H1 (cell line): ENCODE results near the gene STAT4. TPM values are rescaled to one million over a fixed set of nuclear protein-coding genes. Genes with fewer than 3 reads are reported as not detected.

Experiments used
- CTCF ChIA-PET: fragments of 300-600 bp; sonication (Branson Sonifier 250); formaldehyde crosslinking; loops from one replicate; lab custom pipeline; 2021; ENCODE audit not compliant: partially characterized antibody; lab: Charles Lee
- POLR2A ChIA-PET: fragments of 300-600 bp; sonication (Branson Sonifier 250); formaldehyde crosslinking; loops from one replicate; lab custom pipeline; 2021; ENCODE audit warnings: inconsistent platforms; ENCODE audit not compliant: partially characterized antibody; lab: Charles Lee
- DNase-seq, 2 experiments: peaks; one replicate each; pipeline versions ENCODE4 v3.0.0 to v3.0.0-alpha.2; 2010 to 2022; ENCODE audit warnings: low spot score in 2 of 2, low read depth in 1 of 2, mixed read lengths in 1 of 2
- FAIRE-seq: peaks from 2 replicates; lab custom pipeline; 2011; peaks lifted over from hg19 to GRCh38; lab: Jason Lieb, UNC
- H2AFZ ChIP-seq: 2 replicates; pipeline ENCODE4 v1.8.1; 2012; ENCODE audit warnings: low read length, inconsistent platforms
- H2AK5ac ChIP-seq: 2 replicates; pipeline ENCODE4 v1.6.1; 2013; ENCODE audit warnings: low read depth, low read length
- H2BK120ac ChIP-seq: replicated peaks from 2 replicates; pipeline ENCODE3; 2013; ENCODE audit warnings: low read depth, low read length, inconsistent platforms
- H2BK12ac ChIP-seq: 2 replicates; pipeline ENCODE4 v1.6.1; 2013; ENCODE audit warnings: low read depth, low read length
- H2BK15ac ChIP-seq: 2 replicates; pipeline ENCODE4 v1.6.1; 2013; ENCODE audit warnings: low read length
- H2BK20ac ChIP-seq: 2 replicates; pipeline ENCODE4 v1.6.1; 2013; ENCODE audit warnings: low read length
- H2BK5ac ChIP-seq: 2 replicates; pipeline ENCODE4 v1.6.1; 2013; ENCODE audit warnings: low read depth, low read length
- H3K14ac ChIP-seq: 2 replicates; pipeline ENCODE4 v1.6.1; 2013; ENCODE audit warnings: inconsistent platforms; ENCODE audit not compliant: insufficient read length
- H3K18ac ChIP-seq: 2 replicates; pipeline ENCODE4 v1.6.1; 2013; ENCODE audit warnings: low read length; ENCODE audit errors: extremely low read depth
- H3K23ac ChIP-seq: 2 replicates; pipeline ENCODE4 v1.6.1; 2013; ENCODE audit warnings: inconsistent platforms; ENCODE audit not compliant: insufficient read length
- H3K23me2 ChIP-seq: 2 replicates; pipeline ENCODE4 v1.6.1; 2013; ENCODE audit warnings: low read depth, low read length
- H3K27ac ChIP-seq: 2 replicates; pipeline ENCODE4 v1.6.1; 2011; ENCODE audit warnings: low read depth, low read length, inconsistent platforms
- H3K27me3 ChIP-seq, 4 experiments: replicated peaks in 1 of 4; 1 replicate in 1 of 4; 2 replicates in 3 of 4; pipeline versions ENCODE4 v1.6.1 to v1.8.1; 2011 to 2013; ENCODE audit warnings: low read length in 3 of 4, mild to moderate bottlenecking in 3 of 4, inconsistent platforms in 2 of 4, mixed read lengths in 2 of 4, moderate library complexity in 1 of 4; ENCODE audit not compliant: control insufficient read depth in 3 of 4, insufficient read depth in 3 of 4; ENCODE audit errors: extremely low read depth in 1 of 4
- H3K36me3 ChIP-seq, 4 experiments: 2 replicates each; pipeline versions ENCODE4 v1.6.1 to v1.8.1; 2011 to 2013; ENCODE audit warnings: mild to moderate bottlenecking in 4 of 4, low read length in 3 of 4, moderate library complexity in 2 of 4, control low read depth in 1 of 4, inconsistent platforms in 1 of 4; ENCODE audit not compliant: insufficient read depth in 4 of 4, control insufficient read depth in 2 of 4
- H3K4ac ChIP-seq: replicated peaks from 2 replicates; pipeline ENCODE3; 2013; ENCODE audit warnings: low read length, low read depth, mixed read lengths, inconsistent platforms; ENCODE audit not compliant: insufficient read length
- H3K4me1 ChIP-seq, 4 experiments: replicated peaks in 1 of 4; 1 replicate in 1 of 4; 2 replicates in 3 of 4; pipeline versions ENCODE4 v1.6.1 to v1.8.1; 2011 to 2013; ENCODE audit warnings: low read length in 3 of 4, inconsistent platforms in 2 of 4, mixed read lengths in 1 of 4; ENCODE audit not compliant: insufficient read depth in 4 of 4, control insufficient read depth in 3 of 4
- H3K4me2 ChIP-seq, 2 experiments: 2 replicates each; pipeline versions ENCODE4 v1.6.1 to v1.8.1; 2011 to 2013; ENCODE audit warnings: low read depth in 2 of 2, low read length in 2 of 2, control low read depth in 1 of 2, inconsistent platforms in 1 of 2, mild to moderate bottlenecking in 1 of 2; ENCODE audit not compliant: insufficient read depth in 1 of 2
- H3K4me3 ChIP-seq, 4 experiments: fragments of 200-600, 300-600 bp in 1 of 4; sonication (generic), shearing (Covaris generic), sonication (Bioruptor Twin) in 1 of 4; 2 replicates each; pipeline versions ENCODE4 v1.5.1 to v1.8.1; 2011 to 2016; ENCODE audit warnings: low read length in 4 of 4, low read depth in 3 of 4, control low read depth in 2 of 4, inconsistent platforms in 2 of 4, mild to moderate bottlenecking in 2 of 4, mixed read lengths in 1 of 4, moderate library complexity in 1 of 4; ENCODE audit not compliant: insufficient read depth in 2 of 4; ENCODE audit errors: extremely low read depth in 1 of 4
- H3K56ac ChIP-seq: replicated peaks from 2 replicates; pipeline ENCODE3; 2013; ENCODE audit warnings: low read depth, mild to moderate bottlenecking, mixed read lengths, low read length, inconsistent platforms; ENCODE audit not compliant: insufficient read length
- H3K79me1 ChIP-seq: 2 replicates; pipeline ENCODE4 v1.6.1; 2013; ENCODE audit warnings: low read depth, low read length, control low read depth
- H3K79me2 ChIP-seq, 2 experiments: 2 replicates each; pipeline versions ENCODE4 v1.6.1 to v1.8.1; 2012 to 2013; ENCODE audit warnings: low read length in 2 of 2, mild to moderate bottlenecking in 2 of 2, inconsistent platforms in 1 of 2; ENCODE audit not compliant: insufficient read depth in 2 of 2, control insufficient read depth in 1 of 2
- H3K9ac ChIP-seq, 4 experiments: replicated peaks in 1 of 4; 1 replicate in 1 of 4; 2 replicates in 3 of 4; pipeline versions ENCODE4 v1.6.1 to v1.8.1; 2011 to 2013; ENCODE audit warnings: low read depth in 3 of 4, low read length in 3 of 4, control low read depth in 2 of 4, mild to moderate bottlenecking in 2 of 4, moderate library complexity in 2 of 4, inconsistent platforms in 1 of 4; ENCODE audit errors: extremely low read depth in 1 of 4
- H3K9me3 ChIP-seq, 2 experiments: 2 replicates each; pipeline versions ENCODE4 v1.6.1 to v1.8.1; 2012 to 2013; ENCODE audit warnings: mild to moderate bottlenecking in 2 of 2, moderate library complexity in 2 of 2, control low read depth in 1 of 2, inconsistent platforms in 1 of 2, low read depth in 1 of 2, low read length in 1 of 2, mixed read lengths in 1 of 2; ENCODE audit not compliant: insufficient read depth in 2 of 2
- H4K20me1 ChIP-seq, 2 experiments: replicated peaks in 1 of 2; 2 replicates each; pipeline versions ENCODE3 to v1.8.1; 2011 to 2013; ENCODE audit warnings: inconsistent platforms in 2 of 2, low read length in 2 of 2, mild to moderate bottlenecking in 1 of 2; ENCODE audit not compliant: insufficient read depth in 2 of 2, control insufficient read depth in 1 of 2
- H4K5ac ChIP-seq: 2 replicates; pipeline ENCODE4 v1.6.1; 2013; ENCODE audit warnings: low read length, low read depth, mixed read lengths, inconsistent platforms; ENCODE audit not compliant: insufficient read length
- H4K8ac ChIP-seq: 2 replicates; pipeline ENCODE4 v1.8.0; 2013; ENCODE audit warnings: mild to moderate bottlenecking, moderate library complexity, low read length, inconsistent platforms; ENCODE audit not compliant: insufficient read depth; ENCODE audit errors: extremely low read depth
- H4K91ac ChIP-seq: replicated peaks from 2 replicates; pipeline ENCODE3; 2013; ENCODE audit warnings: low read length, mixed read lengths, inconsistent platforms; ENCODE audit not compliant: insufficient read length
- CBX8 ChIP-seq: fragments of 300-800, 300-1000 bp; sonication (generic); IDR thresholded peaks from 2 replicates; pipeline ENCODE4 v1.7.1; 2016; ENCODE audit warnings: low read depth, low read length, borderline replicate concordance
- MAFK ChIP-seq: IDR thresholded peaks from 2 replicates; pipeline ENCODE4 v1.6.1; 2012; ENCODE audit warnings: low read depth, mild to moderate bottlenecking, improper control_type of control experiment, low read length
- NRF1 ChIP-seq: IDR thresholded peaks from 2 replicates; pipeline ENCODE4 v1.6.1; 2011; ENCODE audit warnings: mild to moderate bottlenecking, low read depth, low read length, improper control_type of control experiment
- PHF8 ChIP-seq: fragments of 200-600 bp; sonication (generic); conservative IDR thresholded peaks from 2 replicates; pipeline ENCODE4 v1.7.1; 2012; ENCODE audit warnings: low read depth, mild to moderate bottlenecking, inconsistent platforms, low read length, moderate library complexity
- RXRA ChIP-seq: IDR thresholded peaks from 2 replicates; pipeline ENCODE4 v1.6.1; 2011; ENCODE audit warnings: low read depth, mild to moderate bottlenecking, low read length, moderate library complexity; ENCODE audit not compliant: insufficient read depth
- SAP30 ChIP-seq: fragments of 300-600 bp; sonication (generic); IDR thresholded peaks from 2 replicates; pipeline ENCODE4 v1.7.1; 2012; ENCODE audit warnings: low read length, moderate library complexity, mild to moderate bottlenecking, inconsistent platforms; ENCODE audit not compliant: insufficient read depth, insufficient replicate concordance
- TEAD4 ChIP-seq: IDR thresholded peaks from 2 replicates; pipeline ENCODE4 v1.6.1; 2012; ENCODE audit warnings: low read depth, low read length, inconsistent platforms, mixed read lengths
- WGBS, 2 experiments: shearing (Covaris generic) in 1 of 2; methylation state at CpG; one replicate each; pipeline versions ENCODE4 v1.1.6 to v1.1.7; 2013 to 2015; ENCODE audit warnings: low lambda C conversion rate in 2 of 2, mixed read lengths in 2 of 2, inconsistent platforms in 1 of 2, low coverage in 1 of 2, missing lambda C conversion rate in 1 of 2; ENCODE audit not compliant: insufficient replicate concordance in 2 of 2, insufficient coverage in 1 of 2, insufficient read length in 1 of 2; ENCODE audit errors: extremely low coverage in 1 of 2, missing lambda C conversion rate in 1 of 2; 5-methylcytosine and 5-hydroxymethylcytosine counted together
- polyA plus RNA-seq, 7 experiments: library from polyadenylated mRNA; depleted of rRNA in 3 of 7; stranded (reverse) in 5 of 7; unstranded in 2 of 7; fragments of >200 nt in 5 of 7; fragments of 200-250 nt in 2 of 7; gene quantifications; 1 replicate in 5 of 7; 2 replicates in 1 of 7; 4 replicates in 1 of 7; pipeline versions ENCODE4 v1.2.1 to v1.2.3, GENCODE V29; 2011 to 2013; ENCODE audit warnings: missing spikeins in 2 of 7, mixed read lengths in 2 of 7
- total RNA-seq: library from RNA; stranded (reverse); fragmentation: NEBNext Ultra II Directional; extraction: Animal tissue kit (Norgen Biotek cat#: 25700); gene quantifications from 2 replicates; pipeline ENCODE4 v1.2.1, GENCODE V29; 2021
- TF ChIP-seq, protein P1 (sequence below): IDR thresholded peaks from 2 replicates; pipeline ENCODE4 v1.6.1; 2011; ENCODE audit warnings: low read depth, mild to moderate bottlenecking, low read length; ENCODE audit not compliant: insufficient read depth
- TF ChIP-seq, protein P2 (sequence below), 3 experiments: IDR thresholded peaks; 1 replicate in 2 of 3; 2 replicates in 1 of 3; pipeline versions ENCODE4 v1.5.1 to v1.6.1; 2011; ENCODE audit warnings: low read length in 3 of 3, mild to moderate bottlenecking in 3 of 3, inconsistent platforms in 2 of 3, low read depth in 1 of 3, moderate library complexity in 1 of 3; ENCODE audit not compliant: insufficient read depth in 1 of 3; ENCODE audit errors: control extremely low read depth in 1 of 3

The STAT4 gene
- total and polyA plus RNA-seq, 2 of the 8 experiments (the other 6 are each of a cell fraction or from before 2014, with no cell fraction given): 0.36 to 0.63 TPM

DNA sequence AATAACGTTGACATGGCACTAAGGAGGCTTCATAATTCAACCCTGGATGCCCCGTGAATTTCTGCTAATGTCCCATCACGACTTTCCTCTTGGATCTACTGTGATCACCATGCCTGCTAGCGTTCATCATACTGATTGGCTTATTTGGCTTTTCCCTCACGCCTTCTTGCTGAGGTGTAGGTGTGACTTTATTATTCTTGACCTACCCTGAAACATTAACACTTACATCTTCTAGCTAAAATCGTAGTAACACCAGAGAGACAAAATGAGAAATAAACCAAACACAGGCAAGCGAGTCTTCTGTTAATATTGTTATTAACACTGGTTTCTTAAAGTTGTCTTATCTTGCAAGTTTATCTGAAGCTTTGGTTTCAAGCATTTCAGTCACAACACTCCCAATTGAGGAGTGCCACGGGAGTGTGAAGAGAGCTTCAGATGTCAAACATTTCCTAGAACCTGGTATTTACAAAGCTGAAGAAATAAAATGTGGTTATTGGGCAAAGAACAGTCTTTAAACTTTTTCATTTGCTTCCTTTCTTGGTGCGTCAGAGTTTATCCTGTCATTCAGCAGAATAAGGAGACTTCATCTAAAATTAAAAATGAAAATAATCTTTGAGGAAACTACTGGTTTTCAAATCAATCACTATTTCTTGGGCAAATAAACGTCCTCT lies 121.4 kb downstream of the STAT4 start:
- WGBS, 2 experiments: 87 to 100% methylated on average over 1 to 10 of the region's 10 CpGs
- H4K20me1 ChIP-seq: no peaks in the 10 kb centered on the region
- H3K4ac ChIP-seq: no peak overlapping the region
- H4K91ac ChIP-seq: no peak overlapping the region
- no peak overlapping the region for H3K14ac ChIP-seq
- H3K56ac ChIP-seq: no peak overlapping the region
- no peak overlapping the region for H2BK120ac ChIP-seq
- DNase-seq (no peak), FAIRE-seq (no peak)
- no peaks in the 10 kb centered on the region for H3K27me3 ChIP-seq
- peaks cover 0 to 3% (median 1%) of the 10 kb centered on the region in 4 experiments; a peak in 2 of 7 replicates for H3K4me1 ChIP-seq
- H3K27ac ChIP-seq: no peak overlapping the region
- H2BK15ac ChIP-seq: no peak overlapping the region
- no peak overlapping the region for H2BK5ac ChIP-seq
- no peak overlapping the region for H2AFZ ChIP-seq
- no peaks in the 10 kb centered on the region for H3K79me2 ChIP-seq
- H2BK20ac ChIP-seq: no peak overlapping the region
- ChIA-PET POLR2A (interaction anchor here (1.9 kb wide), 1 partner anchor 9 kb away, joined by 6 read pairs; no protein-coding TSS in a partner anchor), CTCF (interaction anchor here (0.8 to 2.5 kb wide), 8 partner anchors 9 to 30 kb away, joined by 3 to 15 read pairs (median 4); partner anchors contain the start of gene STAT1)
- no peak overlapping the region for H4K5ac ChIP-seq
- H3K18ac ChIP-seq: no peak overlapping the region
- no peaks in the 10 kb centered on the region for H3K9me3 ChIP-seq
- no peaks in the 10 kb centered on the region for H3K23me2 ChIP-seq
- H2AK5ac ChIP-seq: no peak overlapping the region
- H4K8ac ChIP-seq: no peak overlapping the region
- H3K79me1 ChIP-seq: no peaks in the 10 kb centered on the region
- no peak overlapping the region for H3K4me2 ChIP-seq
- no peak overlapping the region for H3K23ac ChIP-seq
- no peak overlapping the region for H2BK12ac ChIP-seq
- H3K4me3 ChIP-seq: no peak overlapping the region
- H3K36me3 ChIP-seq: no peaks in the 10 kb centered on the region
- H3K9ac ChIP-seq: no peak overlapping the region
- TF ChIP-seq TEAD4 (no peak), SAP30 (no peak), PHF8 (no peak), MAFK (no peak), NRF1 (no peak), CBX8 (no peak), RXRA (no peak)
- TF ChIP-seq, protein P1, sequence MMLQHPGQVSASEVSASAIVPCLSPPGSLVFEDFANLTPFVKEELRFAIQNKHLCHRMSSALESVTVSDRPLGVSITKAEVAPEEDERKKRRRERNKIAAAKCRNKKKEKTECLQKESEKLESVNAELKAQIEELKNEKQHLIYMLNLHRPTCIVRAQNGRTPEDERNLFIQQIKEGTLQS: no peak
- TF ChIP-seq, protein P2, sequence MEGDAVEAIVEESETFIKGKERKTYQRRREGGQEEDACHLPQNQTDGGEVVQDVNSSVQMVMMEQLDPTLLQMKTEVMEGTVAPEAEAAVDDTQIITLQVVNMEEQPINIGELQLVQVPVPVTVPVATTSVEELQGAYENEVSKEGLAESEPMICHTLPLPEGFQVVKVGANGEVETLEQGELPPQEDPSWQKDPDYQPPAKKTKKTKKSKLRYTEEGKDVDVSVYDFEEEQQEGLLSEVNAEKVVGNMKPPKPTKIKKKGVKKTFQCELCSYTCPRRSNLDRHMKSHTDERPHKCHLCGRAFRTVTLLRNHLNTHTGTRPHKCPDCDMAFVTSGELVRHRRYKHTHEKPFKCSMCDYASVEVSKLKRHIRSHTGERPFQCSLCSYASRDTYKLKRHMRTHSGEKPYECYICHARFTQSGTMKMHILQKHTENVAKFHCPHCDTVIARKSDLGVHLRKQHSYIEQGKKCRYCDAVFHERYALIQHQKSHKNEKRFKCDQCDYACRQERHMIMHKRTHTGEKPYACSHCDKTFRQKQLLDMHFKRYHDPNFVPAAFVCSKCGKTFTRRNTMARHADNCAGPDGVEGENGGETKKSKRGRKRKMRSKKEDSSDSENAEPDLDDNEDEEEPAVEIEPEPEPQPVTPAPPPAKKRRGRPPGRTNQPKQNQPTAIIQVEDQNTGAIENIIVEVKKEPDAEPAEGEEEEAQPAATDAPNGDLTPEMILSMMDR (IDR thresholded peaks at IDR 0.05; ENCODE audit: control extremely low read depth in 1 of 3, insufficient read depth in 1 of 3, low read depth in 1 of 3, low read length in 3 of 3): no peak
